NCI-H510A (cell line): Measurements from ENCODE around the gene TF.

Source experiments
- DNase-seq: peaks from one replicate; lab custom pipeline; 2025; lab: John Stamatoyannopoulos, UW

TF gene

GRCh38 chr3:133836497-133837158 is 90.4 kb downstream of the TF start:
- DNase-seq: no peak

- no peak for DNase-seq
Measured at GRCh38 chr3:133837487-133838295, 91.5 kb downstream of the TF start.

GRCh38 chr3:133838296-133838789 is 92.2 kb downstream of the TF start:
- no peak for DNase-seq

- no peak for DNase-seq
Measured at GRCh38 chr3:133838916-133839800, 93.0 kb downstream of the TF start.

- DNase-seq: no peak
Measured at GRCh38 chr3:133840055-133840737, 94.0 kb downstream of the TF start.

- no peak for DNase-seq
Measured at GRCh38 chr3:133840767-133841166, 94.6 kb downstream of the TF start.

- DNase-seq: no peak
Measured at GRCh38 chr3:133841196-133841595, 95.0 kb downstream of the TF start.

GRCh38 chr3:133842158-133842557 is 96.0 kb downstream of the TF start:
- no peak for DNase-seq

GRCh38 chr3:133843634-133844033 is 97.4 kb downstream of the TF start:
- DNase-seq: no peak

- no peak for DNase-seq
Measured at GRCh38 chr3:133845127-133845526, 98.9 kb downstream of the TF start.
